Measurements from ENCODE around the gene TRIM14.

- TF ChIP-seq CTCF (IDR thresholded peaks at IDR 0.05) (no peak), POLR2A (IDR thresholded peaks at IDR 0.05) (no peak)
These were observed 31.1 kb upstream of the TRIM14 start for GRCh38 chr9:98150164-98150563.

All from lower leg skin (tissue), 3 donors.